HG03196 (cell line): ENCODE results near the gene CD276.

ENCODE experiments used
- ATAC-seq: cut with Tn5 transposase; IDR thresholded peaks from one replicate; pipeline ENCODE4 v1.9.1; 2021; ENCODE audit not compliant: unreplicated experiment

The CD276 gene

GRCh38 chr15:73746883-73747282 is 62.7 kb downstream of the CD276 start:
- no peak for ATAC-seq

- no peak for ATAC-seq
These were observed 63.8 kb downstream of the CD276 start for GRCh38 chr15:73747847-73748590.

- ATAC-seq = no peak
These were observed 64.5 kb downstream of the CD276 start for GRCh38 chr15:73748730-73749129.

DNA sequence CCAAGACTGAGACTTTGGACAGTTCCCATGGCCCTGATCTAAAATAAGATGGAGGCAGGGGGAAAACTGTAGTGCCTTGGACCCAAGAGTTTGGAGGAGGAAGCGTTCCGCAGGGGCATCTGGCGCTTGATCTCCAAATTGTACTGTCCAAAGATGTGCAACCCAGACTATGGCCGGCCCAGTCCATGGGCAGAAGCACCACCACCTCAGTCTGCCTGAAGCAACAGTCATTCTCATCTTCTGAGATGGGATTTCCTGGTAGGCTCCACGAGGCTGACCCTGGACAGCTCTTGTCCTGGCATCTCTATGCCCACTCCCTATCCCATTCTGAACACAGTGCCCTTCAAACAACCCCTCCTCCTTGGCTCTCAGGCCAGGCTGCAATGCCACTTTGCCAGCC is 65.3 kb downstream of the CD276 start:
- no peak for ATAC-seq

- ATAC-seq = no peak
These were observed 65.8 kb downstream of the CD276 start for GRCh38 chr15:73749971-73750370.

GRCh38 chr15:73750438-73750837 is 66.3 kb downstream of the CD276 start:
- ATAC-seq = no peak

DNA sequence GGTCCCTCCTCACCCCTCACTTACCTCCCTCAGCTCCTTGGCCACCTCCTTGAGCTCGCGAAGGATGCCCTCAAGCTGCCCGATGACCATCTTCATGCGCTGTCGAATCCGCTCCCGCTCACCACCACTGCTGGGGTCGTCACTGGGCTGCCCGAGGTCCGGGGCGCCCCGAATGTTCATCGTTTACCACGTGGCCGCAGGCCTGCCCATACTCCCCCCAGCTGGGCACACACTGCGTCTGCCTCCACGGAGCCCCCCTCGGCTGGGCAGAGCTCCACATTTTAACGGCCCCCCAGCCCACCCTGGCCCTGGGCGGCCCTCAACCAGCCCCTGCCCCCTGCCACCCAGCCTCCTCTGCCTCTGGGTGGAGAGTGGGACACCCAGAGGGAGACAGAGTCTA is 66.8 kb downstream of the CD276 start:
- ATAC-seq = no peak

DNA sequence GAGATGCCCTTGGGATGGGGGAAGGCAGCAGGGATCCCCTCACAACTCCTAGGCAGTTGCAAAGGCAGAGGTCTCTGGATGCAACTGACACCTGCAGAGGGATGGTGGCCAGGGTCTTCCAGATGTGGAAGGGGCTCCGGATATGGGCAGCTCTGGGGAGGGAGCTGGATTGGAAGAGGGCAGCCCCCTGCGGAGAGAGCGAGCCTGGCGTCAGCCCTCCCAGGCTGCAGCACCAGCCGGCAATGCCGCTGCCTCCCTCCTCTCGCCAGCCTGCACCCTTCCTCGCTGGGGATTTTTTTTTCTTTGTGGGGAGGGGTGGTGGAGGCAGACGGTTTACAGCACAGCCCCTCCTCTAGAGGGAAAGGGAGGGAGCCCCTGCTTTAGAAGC is 67.3 kb downstream of the CD276 start:
- no peak for ATAC-seq

DNA sequence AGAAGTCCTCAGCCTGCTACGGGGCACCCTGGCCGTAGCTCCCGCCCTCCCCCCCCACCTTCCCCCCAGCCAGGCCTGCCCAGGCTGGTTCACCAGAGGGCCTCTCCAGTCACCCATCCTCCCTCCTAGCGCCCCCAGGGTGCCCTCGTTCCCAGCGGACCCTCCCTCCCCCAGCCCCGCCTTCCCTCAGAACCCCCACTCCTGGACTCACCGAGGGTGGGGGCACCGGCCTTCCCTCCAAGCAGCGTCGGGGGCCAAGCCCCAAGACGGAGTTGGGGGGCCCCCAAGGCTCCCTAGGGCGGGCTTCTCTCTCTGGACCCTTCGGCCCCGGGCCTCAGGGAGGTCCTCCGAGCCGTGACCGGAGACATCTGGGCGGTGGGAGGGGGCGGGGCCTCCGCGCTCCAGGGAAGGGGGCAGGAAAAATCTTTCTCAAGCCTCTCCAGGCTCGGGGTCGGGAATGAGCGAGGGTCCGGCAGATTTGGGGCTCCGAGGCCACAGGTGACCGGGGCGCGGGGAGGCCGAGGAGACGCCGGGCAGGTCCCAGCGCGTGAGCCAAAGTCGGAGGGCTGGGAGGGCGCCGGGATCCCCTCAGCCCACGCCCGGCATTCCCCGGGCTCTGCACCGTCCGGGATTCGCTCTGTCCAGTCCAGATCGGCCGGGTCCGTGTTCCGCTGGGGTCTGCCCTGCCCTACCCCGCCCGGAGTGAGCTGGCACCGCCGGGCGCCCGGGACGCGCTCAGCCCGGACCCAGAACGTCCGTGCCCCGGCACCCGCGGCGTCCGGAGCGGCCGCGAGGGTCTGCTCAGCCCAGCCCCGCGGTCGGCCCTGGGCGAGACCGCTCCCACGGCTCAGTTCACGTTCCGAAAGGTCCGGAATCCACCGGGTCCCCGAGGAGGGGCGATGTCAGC is 68.0 kb downstream of the CD276 start:
- ATAC-seq = no peak

GRCh38 chr15:73752806-73753193 is 68.6 kb downstream of the CD276 start:
- no peak for ATAC-seq

DNA sequence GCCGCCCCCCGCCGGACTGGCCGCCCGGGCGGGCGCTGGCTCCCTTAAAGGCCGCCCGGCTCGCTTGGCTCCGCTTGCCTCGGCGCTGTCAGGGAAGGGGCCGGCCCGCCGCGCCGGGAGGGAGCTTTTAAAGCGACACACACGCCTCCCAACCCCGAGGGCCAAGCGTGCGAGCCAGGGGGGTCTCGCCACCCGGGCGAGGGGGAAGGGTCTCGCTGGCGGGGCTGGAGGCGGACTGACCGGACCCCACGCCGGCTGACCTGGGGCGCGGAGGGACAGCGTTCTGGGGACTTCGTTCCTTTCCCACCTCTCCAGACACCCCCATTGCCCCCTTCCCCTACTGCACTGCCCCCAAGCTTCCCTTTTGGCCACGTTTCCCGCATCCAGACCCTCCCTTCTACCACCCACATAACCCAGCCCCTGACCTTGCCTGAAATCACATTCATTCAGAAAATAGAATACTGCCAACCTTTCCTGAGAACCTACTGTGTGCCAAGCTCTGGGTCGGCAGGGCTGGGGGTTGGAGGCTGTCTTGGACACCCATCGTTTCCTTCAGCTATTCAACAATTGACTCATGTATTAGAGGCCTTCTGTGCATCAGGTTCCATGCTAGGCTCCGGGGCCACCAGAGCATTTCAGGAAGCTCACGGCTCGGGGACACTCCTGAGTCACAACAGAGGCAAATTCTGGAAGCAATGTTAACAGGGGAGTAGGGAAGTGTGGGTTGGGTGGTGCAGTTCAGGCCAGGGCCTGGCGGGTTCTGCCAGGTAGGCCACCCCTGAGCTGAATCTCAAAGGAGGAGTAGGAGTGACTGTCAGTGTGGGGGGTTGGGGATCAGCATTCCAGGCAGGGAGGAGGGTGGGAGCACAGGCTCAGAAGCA is 69.3 kb downstream of the CD276 start, which contains the start of gene INSYN1:
INSYN1 (minus strand) TSS at position 102 of the 881 bp plus-strand sequence. CDS start 2,221 bp downstream, outside the sequence.
- no peak for ATAC-seq

DNA sequence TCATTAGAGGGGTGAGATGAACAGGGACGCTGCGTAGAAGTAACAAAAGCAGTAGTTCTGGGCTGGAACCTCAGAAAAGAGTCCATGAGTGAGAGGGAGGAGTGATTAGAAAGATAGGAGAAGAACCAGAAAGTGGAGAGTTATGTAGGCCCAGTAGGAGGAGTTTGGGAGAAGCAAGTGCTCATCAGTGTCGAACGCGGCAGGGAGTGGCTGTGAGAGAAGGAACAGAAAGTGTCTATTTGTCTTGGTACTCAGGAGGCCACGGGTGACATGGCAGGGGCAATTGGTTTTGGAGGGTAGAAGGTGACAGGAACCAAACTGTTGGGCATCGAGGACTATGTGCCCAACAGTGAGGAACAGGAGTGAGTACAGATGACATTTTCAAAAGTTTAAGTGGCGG is 70.3 kb downstream of the CD276 start:
- no peak for ATAC-seq

- ATAC-seq = no peak
These were observed 71.3 kb downstream of the CD276 start for GRCh38 chr15:73755481-73755880.

GRCh38 chr15:73755946-73756345 is 71.8 kb downstream of the CD276 start:
- no peak for ATAC-seq

DNA sequence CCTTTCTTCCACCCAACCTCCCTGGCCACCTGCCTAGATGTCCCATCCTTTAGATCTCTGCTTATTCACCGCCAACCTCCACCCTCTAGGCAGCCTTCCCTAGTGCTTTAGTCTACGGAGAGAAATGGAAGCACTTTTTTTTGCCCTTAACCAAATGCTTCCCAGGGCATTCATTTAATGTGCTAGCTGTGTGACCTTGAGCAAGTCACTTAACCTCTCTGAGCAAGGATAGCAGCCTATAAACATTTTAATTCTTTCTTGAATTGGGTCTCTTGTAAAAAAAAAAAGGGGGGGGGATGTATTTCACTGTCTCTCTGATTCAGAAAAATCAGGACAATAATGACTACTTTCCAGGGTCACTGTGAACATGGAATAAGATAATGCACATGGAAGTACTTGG is 72.2 kb downstream of the CD276 start:
- no peak for ATAC-seq

- ATAC-seq = no peak
These were observed 72.8 kb downstream of the CD276 start for GRCh38 chr15:73756947-73757513.

DNA sequence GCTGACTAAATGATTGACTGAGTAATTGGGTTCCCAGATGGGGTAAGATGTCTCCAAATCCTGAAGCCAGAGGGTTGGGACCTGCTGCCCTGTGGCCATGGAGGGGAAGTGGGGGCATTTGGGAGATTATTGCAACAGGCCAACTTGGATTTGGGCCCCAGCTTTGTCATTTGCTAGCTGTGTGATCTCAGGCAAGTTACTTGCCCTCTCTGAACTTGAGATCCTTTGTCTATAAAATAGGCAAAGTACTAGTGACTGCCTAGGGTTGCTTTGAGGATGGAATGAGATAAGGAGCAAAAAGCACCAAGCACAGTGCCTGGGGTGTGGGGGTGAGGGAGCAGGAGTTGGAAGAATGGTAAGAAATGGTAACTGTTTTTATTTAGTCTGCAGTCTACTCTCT is 73.4 kb downstream of the CD276 start:
- no peak for ATAC-seq

DNA sequence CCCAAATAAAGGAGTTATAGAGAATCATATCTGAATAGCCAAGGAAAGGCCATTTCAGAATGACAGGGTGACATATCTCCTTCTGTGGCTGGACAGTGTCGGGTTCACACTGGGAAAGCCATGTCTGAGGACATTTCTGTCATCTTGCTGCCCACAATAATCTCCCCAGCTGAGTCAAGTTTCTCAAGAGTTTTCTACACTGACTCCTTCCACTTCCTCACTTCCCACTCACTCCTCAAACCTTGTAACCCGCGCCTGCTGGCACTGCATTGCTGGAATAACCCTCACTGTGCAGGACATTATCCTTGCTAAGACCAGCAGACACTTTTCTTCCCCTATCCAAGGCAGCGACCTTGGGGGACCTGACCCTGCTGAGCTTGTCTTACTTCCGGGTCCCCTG is 74.3 kb downstream of the CD276 start:
- no peak for ATAC-seq

GRCh38 chr15:73760330-73761329 is 76.4 kb downstream of the CD276 start:
- no peak for ATAC-seq

DNA sequence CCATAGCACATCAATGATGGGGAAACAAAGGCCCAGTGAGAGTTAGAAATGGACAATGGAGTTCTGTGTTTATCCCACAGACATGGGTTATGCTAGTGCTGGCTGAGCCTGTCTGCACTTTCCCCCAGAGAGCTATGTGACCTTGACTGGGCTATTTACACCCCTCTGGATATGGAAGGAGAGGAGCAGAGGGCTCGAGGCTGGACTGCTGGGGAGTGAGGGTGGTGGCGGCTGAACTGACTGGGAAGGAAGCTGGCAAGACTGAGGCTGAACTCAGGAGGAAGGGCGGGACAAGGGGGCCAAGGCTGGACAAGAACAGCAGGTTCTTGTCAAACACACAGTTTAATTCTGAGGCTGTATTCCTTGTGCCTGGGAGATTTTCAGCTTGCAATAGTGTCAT is 79.7 kb downstream of the CD276 start:
- ATAC-seq = no peak
